HG02759 (cell line): Measurements from ENCODE around the gene TMEM256.
"Not testable (repeated sequence)": the region's sequence is repeated elsewhere in the genome, so short reads cannot be mapped to it uniquely, and the experiment has no call there.

ENCODE experiments used
- ATAC-seq: cut with Tn5 transposase; IDR thresholded peaks from one replicate; pipeline ENCODE4 v1.9.1; 2021; ENCODE audit warnings: mild to moderate bottlenecking, moderate library complexity; ENCODE audit not compliant: unreplicated experiment

The TMEM256 gene

DNA sequence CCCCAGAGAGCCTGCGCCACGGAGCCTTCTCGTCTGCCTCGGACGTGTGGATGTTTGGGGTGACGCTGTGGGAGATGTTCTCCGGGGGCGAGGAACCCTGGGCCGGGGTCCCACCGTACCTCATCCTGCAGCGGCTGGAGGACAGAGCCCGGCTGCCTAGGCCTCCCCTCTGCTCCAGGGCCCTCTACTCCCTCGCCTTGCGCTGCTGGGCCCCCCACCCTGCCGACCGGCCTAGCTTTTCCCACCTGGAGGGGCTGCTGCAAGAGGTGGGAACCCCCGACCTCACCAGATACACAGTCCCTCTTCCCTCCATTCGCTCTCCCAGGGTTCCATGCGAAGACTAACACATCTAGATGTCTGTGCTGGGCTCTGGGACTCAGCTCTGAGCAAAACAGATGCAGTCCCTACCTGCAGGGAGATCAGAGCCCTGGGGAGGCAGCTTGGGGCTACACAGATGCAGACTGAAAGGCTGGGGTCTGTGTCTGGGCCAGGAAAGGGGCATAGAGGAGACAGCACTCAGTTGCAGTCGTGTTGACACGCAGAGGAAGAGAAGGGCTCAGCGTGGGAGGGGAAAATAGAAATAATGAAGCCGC lies 19.3 kb downstream of the TMEM256 start:
- no peak for ATAC-seq

GRCh38 chr17:7383742-7384488 lies 20.0 kb downstream of the TMEM256 start:
- peak; percentile 84 for ATAC-seq

- no peak for ATAC-seq
These were observed 20.5 kb downstream of the TMEM256 start for GRCh38 chr17:7383371-7383741.

DNA sequence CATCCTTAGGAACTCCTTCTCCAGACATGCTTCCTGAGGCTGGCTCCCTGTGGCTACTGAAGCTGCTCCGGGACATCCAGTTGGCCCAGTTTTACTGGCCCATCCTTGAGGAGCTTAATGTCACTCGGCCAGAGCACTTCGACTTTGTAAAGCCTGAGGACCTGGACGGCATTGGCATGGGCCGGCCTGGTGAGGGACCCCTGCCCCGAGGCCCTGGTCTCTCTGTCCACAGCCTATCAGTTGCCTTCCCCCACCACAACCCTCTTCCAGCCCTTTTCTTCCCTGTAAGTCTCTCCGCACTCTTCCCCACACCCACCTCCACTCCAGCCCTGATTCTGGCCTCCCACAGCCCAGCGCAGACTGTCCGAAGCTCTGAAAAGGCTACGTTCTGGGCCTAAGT lies 21.0 kb downstream of the TMEM256 start:
- ATAC-seq, result no peak

GRCh38 chr17:7380855-7381683 lies 22.8 kb downstream of the TMEM256 start, which contains the start of gene TNK1:
TSS of gene TNK1 (plus strand) at chr17:7381089. CDS start at chr17:7382927, 1,838 bp downstream.
- no peak for ATAC-seq

DNA sequence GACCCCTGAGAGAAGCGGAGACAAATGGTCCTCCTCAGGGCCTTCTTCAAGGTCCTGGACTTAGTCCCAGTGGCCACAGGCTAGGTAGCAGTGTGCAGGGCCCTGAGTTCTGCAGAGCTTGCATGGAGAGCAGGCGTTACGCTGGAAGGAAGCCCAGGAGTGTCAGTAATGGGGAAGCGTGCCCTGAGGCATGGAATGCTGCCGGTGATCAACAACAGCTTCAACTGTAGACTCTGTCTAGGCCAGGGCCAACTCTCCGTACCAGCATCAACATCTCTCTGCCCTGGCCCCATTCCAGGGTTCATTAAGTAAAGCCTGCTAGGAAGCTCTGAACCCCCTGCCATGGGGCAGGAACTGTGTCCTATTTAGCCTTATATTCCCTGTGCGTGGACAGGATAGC lies 23.6 kb downstream of the TMEM256 start:
- ATAC-seq, result no peak

GRCh38 chr17:7379134-7379533 lies 24.8 kb downstream of the TMEM256 start:
- no peak for ATAC-seq

DNA sequence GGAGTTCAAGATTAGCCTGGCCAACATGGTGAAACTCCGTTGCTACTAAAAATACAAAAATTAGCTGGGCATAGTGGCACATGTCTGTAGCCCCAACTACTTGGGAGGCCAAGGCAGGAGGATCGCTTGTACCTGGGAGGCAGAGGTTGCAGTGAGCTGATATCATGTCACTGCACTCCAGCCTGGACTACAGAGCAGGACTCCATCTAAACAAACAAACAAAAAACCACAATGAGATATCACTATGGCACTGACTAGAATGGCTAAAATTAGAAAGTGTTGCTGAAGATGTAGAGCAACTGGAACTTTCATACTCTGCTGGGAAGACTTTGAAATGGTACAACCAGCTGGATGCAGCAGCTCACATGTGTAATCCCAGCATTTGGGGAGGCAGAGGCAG lies 29.5 kb downstream of the TMEM256 start:
- no peak for ATAC-seq

DNA sequence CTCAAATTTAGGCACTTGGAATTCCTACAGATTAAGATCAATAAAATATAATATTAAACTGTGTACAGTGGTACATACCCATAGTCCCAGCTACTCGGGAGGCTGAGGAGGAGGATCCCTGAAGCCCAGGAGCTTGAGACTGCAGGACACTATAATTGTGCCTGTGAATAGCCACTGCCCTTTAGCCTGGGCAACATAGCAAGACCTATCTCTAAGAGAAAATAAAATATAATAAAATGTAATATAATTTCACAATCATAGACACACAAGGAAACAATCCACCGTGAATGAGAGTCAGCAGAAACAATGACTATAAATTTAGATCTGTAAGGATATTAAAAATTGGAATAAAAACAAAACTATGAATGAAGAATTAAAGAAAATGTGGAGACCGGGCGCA lies 33.0 kb downstream of the TMEM256 start:
- ATAC-seq, result no peak

DNA sequence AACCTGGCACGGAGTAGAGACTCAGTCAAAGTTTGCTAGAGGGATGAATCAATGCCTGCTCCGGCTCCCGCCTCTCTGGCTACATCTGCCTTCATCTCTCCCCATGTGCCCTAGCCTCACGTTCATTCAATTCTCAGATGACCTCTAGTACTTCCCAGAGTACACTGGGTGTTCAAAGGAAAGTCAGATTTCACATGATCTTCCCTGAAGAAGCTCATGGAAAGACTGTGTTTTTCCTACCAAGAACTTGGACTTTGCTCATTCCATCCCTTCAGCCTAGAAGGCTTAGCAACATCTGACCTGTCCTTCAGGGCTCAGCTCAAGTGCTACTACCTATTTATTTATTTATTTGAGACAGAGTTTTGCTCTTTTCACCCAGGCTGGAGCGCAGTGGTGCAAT lies 34.1 kb downstream of the TMEM256 start:
- ATAC-seq, result no peak

- ATAC-seq, result not testable (repeated sequence)
These were observed 35.3 kb downstream of the TMEM256 start for GRCh38 chr17:7368599-7368994.

- ATAC-seq, result no peak
These were observed 35.8 kb downstream of the TMEM256 start for GRCh38 chr17:7367918-7368598.

DNA sequence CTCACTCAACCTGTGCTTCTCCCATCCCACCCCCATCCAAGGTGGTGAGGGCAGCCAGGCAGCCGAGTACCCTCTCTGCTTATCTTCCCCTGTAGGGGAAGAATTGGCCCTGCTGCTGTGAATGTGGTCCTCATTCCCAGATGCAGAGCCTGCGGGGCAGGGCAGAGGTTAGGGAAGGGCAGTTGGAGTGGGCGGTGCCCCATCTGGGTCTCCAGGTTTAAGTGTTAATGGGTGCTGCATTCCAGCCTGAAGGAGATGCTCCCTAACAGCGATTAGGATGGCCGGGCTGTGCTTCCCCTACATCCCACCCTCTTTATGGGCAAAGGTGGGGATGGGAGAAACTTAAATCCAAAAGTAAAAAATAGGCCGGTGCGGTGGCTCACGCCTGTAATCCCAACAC lies 36.8 kb downstream of the TMEM256 start:
- ATAC-seq, result no peak

GRCh38 chr17:7365963-7366362 lies 37.9 kb downstream of the TMEM256 start:
- not testable (repeated sequence) for ATAC-seq

DNA sequence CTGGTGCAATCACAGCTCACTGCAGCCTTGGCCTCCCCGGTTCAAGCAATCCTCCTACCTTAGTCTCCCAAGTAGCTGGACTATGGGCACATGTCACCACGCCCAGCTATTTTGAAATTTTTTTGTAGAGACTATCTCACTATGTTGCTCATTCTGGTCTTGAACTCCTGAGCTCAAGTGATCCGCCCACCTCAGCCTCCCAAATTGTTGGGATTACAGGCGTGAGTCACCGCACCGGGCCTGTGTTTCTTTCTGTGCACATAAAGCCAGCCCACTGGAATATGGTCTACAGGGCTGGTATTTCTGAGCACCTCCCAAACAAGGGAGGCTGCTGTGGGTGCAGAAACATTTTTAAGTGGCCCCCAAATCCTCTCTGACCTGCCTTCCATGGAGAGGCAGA lies 40.6 kb downstream of the TMEM256 start:
- no peak for ATAC-seq

DNA sequence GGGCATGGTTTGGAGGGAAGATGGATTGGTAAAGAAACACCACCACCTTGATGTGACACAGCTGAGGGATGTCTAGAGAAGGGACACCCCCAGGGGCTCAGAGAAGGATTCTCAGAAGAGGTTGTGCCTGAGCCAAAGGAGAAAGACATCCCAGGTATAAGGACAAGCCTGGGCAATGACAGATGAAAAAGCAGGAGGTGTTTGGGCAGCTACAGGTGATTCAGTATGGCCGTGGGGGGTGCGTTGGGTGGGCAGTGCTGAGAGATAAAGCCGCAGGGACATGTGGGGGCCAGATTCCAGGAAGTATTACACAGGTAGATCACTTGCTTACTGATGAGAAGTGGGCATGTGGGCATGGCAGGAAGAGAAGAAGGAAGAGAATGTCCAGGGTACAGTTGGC lies 42.0 kb downstream of the TMEM256 start:
- no peak for ATAC-seq

DNA sequence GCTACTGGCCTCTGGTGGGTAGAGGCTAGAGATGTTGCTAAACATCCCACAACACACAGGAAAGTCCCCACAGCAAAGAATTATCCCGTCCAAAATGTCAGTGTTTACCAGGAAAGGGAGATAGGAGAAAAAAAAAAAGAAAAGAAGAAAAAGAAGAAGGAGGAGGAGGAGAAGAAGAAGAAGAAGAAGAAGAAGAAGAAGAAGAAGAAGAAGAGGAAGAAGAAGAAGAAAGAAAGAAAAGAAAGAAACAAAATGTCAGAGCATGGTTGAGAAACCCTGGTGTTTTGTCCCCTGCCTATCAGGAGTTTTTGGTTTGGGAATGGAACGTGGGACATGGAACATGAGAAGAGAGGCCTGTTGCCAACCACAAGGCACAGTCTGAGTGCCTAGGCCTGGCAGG lies 46.5 kb downstream of the TMEM256 start:
- ATAC-seq, result no peak

- no peak for ATAC-seq
These were observed 47.1 kb downstream of the TMEM256 start for GRCh38 chr17:7356756-7357155.

- peak; percentile 29 for ATAC-seq
These were observed 47.8 kb downstream of the TMEM256 start for GRCh38 chr17:7356072-7356549.

- no peak for ATAC-seq
These were observed 48.3 kb downstream of the TMEM256 start for GRCh38 chr17:7355573-7355972.

DNA sequence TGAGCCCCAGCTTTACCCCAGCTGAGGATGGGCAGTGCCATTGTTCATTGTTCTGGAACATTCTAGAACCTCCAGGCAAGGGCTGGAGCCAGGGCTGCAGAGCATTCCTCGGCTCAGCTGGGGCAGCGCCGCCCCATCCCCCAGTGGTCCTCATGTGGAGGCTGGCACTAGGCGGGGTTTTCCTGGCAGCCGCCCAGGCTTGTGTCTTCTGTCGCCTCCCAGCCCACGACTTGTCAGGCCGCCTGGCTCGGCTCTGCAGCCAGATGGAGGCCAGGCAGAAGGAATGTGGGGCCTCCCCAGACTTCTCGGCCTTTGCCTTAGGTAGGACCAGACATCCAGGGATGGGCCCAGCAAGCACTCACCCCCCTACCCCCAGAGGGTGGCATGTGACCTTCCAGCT lies 48.8 kb downstream of the TMEM256 start, which contains the start of gene TMEM95:
Gene TMEM95 (plus strand): TSS at position 104 of the 400 bp plus-strand sequence. CDS start 49 bp downstream, at position 153.
- ATAC-seq, result no peak
